Psoas muscle (tissue), 8 donors: ENCODE results near the gene IWS1. TPM values are rescaled to one million over a fixed set of nuclear protein-coding genes. Genes with fewer than 3 reads are reported as not detected.
A peak's percentile ranks its signal among the peaks of the same experiment; 100 is the strongest.

ENCODE experiments used
- ATAC-seq, 4 donors: fragments of 200-7000 bp; cut with Tn5 transposase; one replicate each; pipeline ENCODE4 v1.9.1; 2020; ENCODE audit warnings: moderate library complexity in 3 of 4, mild to moderate bottlenecking in 2 of 4
- DNase-seq, 2 donors: peaks; one replicate each; pipeline ENCODE4 v3.0.0-alpha.2; 2020
- H3K27ac ChIP-seq: fragments of 200-600 bp; one replicate; pipeline ENCODE4 v1.8.0; 2022
- H3K27me3 ChIP-seq, 3 donors: fragments of 200-600 bp in 1 of 3; one replicate each; pipeline versions ENCODE4 v1.6.1 to v1.8.0; 2013 to 2022; ENCODE audit warnings: low read length in 2 of 3, mild to moderate bottlenecking in 2 of 3, moderate library complexity in 1 of 3; ENCODE audit not compliant: insufficient read depth in 3 of 3
- H3K36me3 ChIP-seq, 2 donors: fragments of 200-600 bp in 1 of 2; one replicate each; pipeline versions ENCODE4 v1.6.1 to v1.8.0; 2013 to 2022; ENCODE audit warnings: low read depth in 1 of 2, mild to moderate bottlenecking in 1 of 2, moderate library complexity in 1 of 2; ENCODE audit not compliant: insufficient read depth in 1 of 2
- H3K4me1 ChIP-seq: fragments of 200-600 bp; one replicate; pipeline ENCODE4 v1.8.0; 2022
- H3K4me3 ChIP-seq: fragments of 200-600 bp; one replicate; pipeline ENCODE4 v1.8.0; 2022; ENCODE audit warnings: mild to moderate bottlenecking
- H3K9me3 ChIP-seq: fragments of 200-600 bp; one replicate; pipeline ENCODE4 v1.8.0; 2022
- CTCF ChIP-seq: fragments of 200-600 bp; IDR thresholded peaks from one replicate; pipeline ENCODE4 v1.8.0; 2022; ENCODE audit warnings: antibody characterized with exemption
- WGBS, 3 donors: extraction: QIAGEN DNeasy Blood & Tissue Kit; methylation state at CpG; one replicate each; pipeline versions ENCODE4 v1.1.6 to v1.1.7; 2013; 5-methylcytosine and 5-hydroxymethylcytosine counted together
- intact Hi-C, 2 donors: fragments of 100-400 bp; cut with DNase I; formaldehyde crosslinking; loops; one replicate each; pipeline versions ENCODE4 v1.11.0 to v1.14.2; 2022
- polyA plus RNA-seq, 3 donors: library from polyadenylated mRNA; stranded (reverse); fragments of 200-250 nt; gene quantifications; one replicate each; pipeline ENCODE4 v1.2.3, GENCODE V29; 2013
- total RNA-seq, 4 donors: library from RNA; stranded (reverse); fragmentation: NEBNext Ultra II Directional in 2 of 4; extraction: Animal tissue kit (Norgen Biotek cat#: 25700) in 2 of 4; gene quantifications; one replicate each; pipeline versions ENCODE4 v1.2.1 to v1.2.4, GENCODE V29; 2021 to 2023
- donor health status: healthy with polysubstance abuse.
- donor health status: DM: no; HTN: no; CAD: no; lungs with moderate emphysema.
- donor health status: Bipolar disorder and iron deficiency.
- donor health status: healthy.
- donor health status: DM: yes; HTN: yes; CAD: no.
- donor health status: DM: no; HTN: no; CAD: no.
- donor health status: DM: no; HTN: no; CAD: no.
- donor health status: DM: yes; HTN: yes; CAD: no.

Gene IWS1
- total and polyA plus RNA-seq, 7 donors, result 47.6 to 77.2 (median 62.5) TPM

- Histone ChIP-seq H3K27ac (no peak overlapping the region), H3K4me1 (no peaks in the 10 kb centered on the region), H3K4me3 (no peak overlapping the region), H3K9me3 (no peaks in the 10 kb centered on the region), H3K27me3 (no peaks in the 10 kb centered on the region), H3K36me3 (peaks cover 4 to 50% of the 10 kb centered on the region in 2 donors)
- ATAC-seq, result no peak
- 89 to 94% (median 91%) methylated on average over 7 of the region's 7 CpGs for WGBS, 3 donors
- intact Hi-C loops, result no loop called here
- no peak for DNase-seq
- TF ChIP-seq CTCF, result no peak
These were observed 61.6 kb downstream of the IWS1 start for GRCh38 chr2:127464470-127465257.

GRCh38 chr2:127463155-127463991 is 62.9 kb downstream of the IWS1 start:
- WGBS, 3 donors, result 67 to 70% (median 68%) methylated on average over 19 of the region's 19 CpGs
- intact Hi-C loops, result no loop called here
- TF ChIP-seq CTCF, result no peak
- H3K4me3 ChIP-seq, result no peak overlapping the region
- no peak overlapping the region for H3K27ac ChIP-seq
- no peaks in the 10 kb centered on the region for H3K9me3 ChIP-seq
- ATAC-seq (peak in 2 of 4 donors; percentile 59 to 60), DNase-seq (no peak)
- H3K27me3 ChIP-seq, result no peaks in the 10 kb centered on the region
- H3K36me3 ChIP-seq, result peaks cover 3 to 41% of the 10 kb centered on the region in 2 donors
- no peaks in the 10 kb centered on the region for H3K4me1 ChIP-seq

- H3K27me3 ChIP-seq, result no peaks in the 10 kb centered on the region
- H3K4me3 ChIP-seq, result no peak overlapping the region
- H3K36me3 ChIP-seq, result peaks cover 0 to 35% of the 10 kb centered on the region in 2 donors
- WGBS, 3 donors, result 43 to 45% (median 43%) methylated on average over 3 of the region's 3 CpGs
- no peak overlapping the region for H3K27ac ChIP-seq
- no peaks in the 10 kb centered on the region for H3K9me3 ChIP-seq
- intact Hi-C loops, result no loop called here
- ATAC-seq (no peak), DNase-seq (no peak)
- TF ChIP-seq CTCF, result no peak
- no peaks in the 10 kb centered on the region for H3K4me1 ChIP-seq
These were observed 63.8 kb downstream of the IWS1 start for GRCh38 chr2:127462461-127462860.

GRCh38 chr2:127456960-127457359 is 69.3 kb downstream of the IWS1 start:
- H3K9me3 ChIP-seq, result no peaks in the 10 kb centered on the region
- no peak overlapping the region for H3K4me3 ChIP-seq
- no peak for TF ChIP-seq CTCF
- WGBS, 3 donors, result 95 to 99% (median 96%) methylated on average over 12 of the region's 12 CpGs
- H3K27ac ChIP-seq, result no peak overlapping the region
- intact Hi-C loops, result no loop called here
- H3K36me3 ChIP-seq, result peaks cover 0 to 21% of the 10 kb centered on the region in 2 donors
- no peaks in the 10 kb centered on the region for H3K4me1 ChIP-seq
- no peaks in the 10 kb centered on the region for H3K27me3 ChIP-seq
- no peak for DNase-seq
- ATAC-seq, result no peak
